Testis (tissue), 2 donors: ENCODE measurements around the gene LRPAP1.
"Not testable (repeated sequence)": the region's sequence is repeated elsewhere in the genome, so short reads cannot be mapped to it uniquely, and the experiment has no call there.

Experiments
- POLR2A ChIP-seq: fragments of 450-650 bp; IDR thresholded peaks from one replicate; pipeline ENCODE4 v1.6.1; 2017; ENCODE audit warnings: antibody characterized with exemption, mild to moderate bottlenecking, moderate library complexity
- TF ChIP-seq, protein P1 (sequence below), 3 experiments: fragments of 450-650 bp in 2 of 3; fragments of 200-600 bp in 1 of 3; sonication (generic) in 1 of 3; IDR thresholded peaks; one replicate each; pipeline ENCODE4 v1.5.1; 2016 to 2019; ENCODE audit warnings: antibody characterized with exemption in 3 of 3, mild to moderate bottlenecking in 2 of 3, moderate library complexity in 1 of 3

DNA sequence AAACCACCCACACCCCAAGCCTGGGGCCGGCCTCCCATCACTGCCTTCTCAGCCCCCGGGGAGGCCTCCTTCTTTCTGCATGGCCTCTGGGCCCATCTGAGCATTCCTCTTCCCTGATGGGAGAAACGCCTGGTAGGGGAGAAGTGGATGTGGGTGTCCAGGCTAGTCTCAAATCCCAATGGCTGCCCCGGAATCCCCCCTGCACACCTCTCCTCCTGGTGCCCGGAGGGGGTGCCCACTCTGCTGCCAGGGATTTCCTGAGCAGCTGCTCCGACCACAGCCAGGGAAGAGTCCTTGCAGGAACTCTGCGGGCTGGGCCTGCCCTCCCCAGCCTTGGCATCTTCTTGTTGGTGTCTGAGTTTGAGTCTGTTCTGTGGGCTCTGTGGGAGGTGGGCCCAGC is 19.1 kb upstream of the LRPAP1 start:
- TF ChIP-seq, protein P1, sequence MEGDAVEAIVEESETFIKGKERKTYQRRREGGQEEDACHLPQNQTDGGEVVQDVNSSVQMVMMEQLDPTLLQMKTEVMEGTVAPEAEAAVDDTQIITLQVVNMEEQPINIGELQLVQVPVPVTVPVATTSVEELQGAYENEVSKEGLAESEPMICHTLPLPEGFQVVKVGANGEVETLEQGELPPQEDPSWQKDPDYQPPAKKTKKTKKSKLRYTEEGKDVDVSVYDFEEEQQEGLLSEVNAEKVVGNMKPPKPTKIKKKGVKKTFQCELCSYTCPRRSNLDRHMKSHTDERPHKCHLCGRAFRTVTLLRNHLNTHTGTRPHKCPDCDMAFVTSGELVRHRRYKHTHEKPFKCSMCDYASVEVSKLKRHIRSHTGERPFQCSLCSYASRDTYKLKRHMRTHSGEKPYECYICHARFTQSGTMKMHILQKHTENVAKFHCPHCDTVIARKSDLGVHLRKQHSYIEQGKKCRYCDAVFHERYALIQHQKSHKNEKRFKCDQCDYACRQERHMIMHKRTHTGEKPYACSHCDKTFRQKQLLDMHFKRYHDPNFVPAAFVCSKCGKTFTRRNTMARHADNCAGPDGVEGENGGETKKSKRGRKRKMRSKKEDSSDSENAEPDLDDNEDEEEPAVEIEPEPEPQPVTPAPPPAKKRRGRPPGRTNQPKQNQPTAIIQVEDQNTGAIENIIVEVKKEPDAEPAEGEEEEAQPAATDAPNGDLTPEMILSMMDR (IDR thresholded peaks at IDR 0.05) = not testable (repeated sequence)
- not testable (repeated sequence) for TF ChIP-seq POLR2A
